NT2/D1 (cell line): ENCODE measurements around the gene TXNDC5.

Experiments used
- DNase-seq: peaks from one replicate; pipeline ENCODE4 v3.0.0-alpha.2; 2011; ENCODE audit warnings: low read depth, low spot score
- H3K27me3 ChIP-seq: 2 replicates; pipeline ENCODE4 v1.6.0; 2011; ENCODE audit warnings: mild to moderate bottlenecking; ENCODE audit not compliant: insufficient read length, insufficient read depth
- H3K36me3 ChIP-seq: 2 replicates; pipeline ENCODE4 v1.6.1; 2011; ENCODE audit warnings: mild to moderate bottlenecking, low read length, mixed read lengths; ENCODE audit not compliant: insufficient read depth, insufficient read length
- H3K4me1 ChIP-seq: 2 replicates; pipeline ENCODE4 v1.5.1; 2011; ENCODE audit not compliant: insufficient read depth, insufficient read length
- H3K4me3 ChIP-seq: 2 replicates; pipeline ENCODE4 v1.5.1; 2011; ENCODE audit warnings: low read depth; ENCODE audit not compliant: insufficient read length
- H3K9ac ChIP-seq: 2 replicates; pipeline ENCODE4 v1.6.0; 2011; ENCODE audit warnings: low read depth; ENCODE audit not compliant: insufficient read length
- H3K9me3 ChIP-seq: 2 replicates; pipeline ENCODE4 v1.5.1; 2011; ENCODE audit warnings: mild to moderate bottlenecking, low read length; ENCODE audit not compliant: insufficient read depth
- SUZ12 ChIP-seq: IDR thresholded peaks from 2 replicates; pipeline ENCODE4 v1.6.1; 2011; ENCODE audit not compliant: insufficient read length, insufficient read depth; ENCODE audit errors: extremely low read depth
- YY1 ChIP-seq: IDR thresholded peaks from 2 replicates; pipeline ENCODE4 v1.6.1; 2011; ENCODE audit not compliant: insufficient read length, insufficient read depth
- ZNF274 ChIP-seq: IDR thresholded peaks from 2 replicates; pipeline ENCODE4 v1.6.1; 2011; ENCODE audit warnings: mild to moderate bottlenecking, low read depth, low read length

TXNDC5 gene

DNA sequence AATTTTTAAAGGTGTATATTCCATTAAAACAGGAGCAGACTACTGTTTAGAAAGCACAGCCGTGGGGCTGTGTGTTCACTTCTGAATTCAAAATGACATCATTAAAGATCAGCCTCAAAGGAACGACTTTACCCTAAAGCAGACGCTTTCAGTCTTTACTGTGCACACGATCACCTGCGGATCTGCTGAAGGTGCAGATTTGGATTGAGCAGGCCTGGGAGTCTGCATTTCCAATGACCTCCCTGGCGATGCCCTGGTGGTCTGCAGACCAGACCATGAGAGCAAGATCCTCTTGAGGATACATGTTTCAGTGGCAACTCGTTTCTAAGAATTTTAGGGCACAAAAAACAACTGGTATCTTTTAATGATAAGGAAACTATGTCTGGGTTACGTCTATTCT, 27.2 kb downstream of the TXNDC5 start:
- Histone ChIP-seq H3K4me3 (no peak overlapping the region), H3K4me1 (no peaks in the 10 kb centered on the region), H3K9ac (no peak overlapping the region), H3K36me3 (peaks cover 88% of the 10 kb centered on the region), H3K9me3 (no peaks in the 10 kb centered on the region), H3K27me3 (no peaks in the 10 kb centered on the region)
- no peak for DNase-seq
- TF ChIP-seq ZNF274 (no peak), SUZ12 (no peak), YY1 (no peak)

DNA sequence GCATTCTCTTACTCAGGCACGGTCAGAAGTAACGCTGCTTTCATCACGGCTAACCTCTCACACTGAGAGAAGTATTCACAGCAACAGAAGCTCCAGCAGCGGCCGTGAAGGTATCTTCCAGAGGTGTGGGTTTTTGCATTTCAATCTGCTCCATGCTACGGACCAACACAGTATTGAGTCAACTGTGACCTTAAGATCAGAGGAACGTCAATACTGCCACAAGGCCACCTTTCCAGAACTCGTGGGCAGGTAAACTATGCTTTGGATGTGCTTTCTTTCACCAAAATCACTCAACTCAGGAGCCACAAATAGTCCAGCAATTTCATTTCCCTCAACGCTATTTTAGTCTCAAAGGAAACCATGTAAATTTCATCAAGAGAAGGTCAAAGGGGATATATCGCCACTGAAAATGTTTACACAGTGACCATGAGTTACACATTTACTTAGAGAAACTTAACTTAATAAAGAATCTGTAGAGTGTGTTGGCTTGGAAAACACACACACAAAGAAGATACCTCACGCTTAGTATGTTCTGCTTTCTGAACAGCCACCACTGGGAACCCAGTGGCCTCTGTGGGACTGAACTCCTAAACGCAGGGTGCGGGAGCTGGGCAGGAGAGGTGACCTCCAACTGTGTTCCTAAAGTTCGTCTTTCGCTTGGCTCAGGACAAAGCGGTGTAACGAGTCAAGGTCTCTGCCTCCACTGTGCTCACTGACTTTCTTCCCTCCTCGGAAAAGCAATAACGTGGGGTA, 27.9 kb downstream of the TXNDC5 start:
- Histone ChIP-seq H3K4me1 (no peaks in the 10 kb centered on the region), H3K9ac (no peak overlapping the region), H3K36me3 (peaks cover 81% of the 10 kb centered on the region), H3K9me3 (no peaks in the 10 kb centered on the region), H3K27me3 (no peaks in the 10 kb centered on the region), H3K4me3 (no peak overlapping the region)
- no peak for TF ChIP-seq ZNF274
- no peak for TF ChIP-seq SUZ12
- no peak for TF ChIP-seq YY1
- DNase-seq, result no peak

DNA sequence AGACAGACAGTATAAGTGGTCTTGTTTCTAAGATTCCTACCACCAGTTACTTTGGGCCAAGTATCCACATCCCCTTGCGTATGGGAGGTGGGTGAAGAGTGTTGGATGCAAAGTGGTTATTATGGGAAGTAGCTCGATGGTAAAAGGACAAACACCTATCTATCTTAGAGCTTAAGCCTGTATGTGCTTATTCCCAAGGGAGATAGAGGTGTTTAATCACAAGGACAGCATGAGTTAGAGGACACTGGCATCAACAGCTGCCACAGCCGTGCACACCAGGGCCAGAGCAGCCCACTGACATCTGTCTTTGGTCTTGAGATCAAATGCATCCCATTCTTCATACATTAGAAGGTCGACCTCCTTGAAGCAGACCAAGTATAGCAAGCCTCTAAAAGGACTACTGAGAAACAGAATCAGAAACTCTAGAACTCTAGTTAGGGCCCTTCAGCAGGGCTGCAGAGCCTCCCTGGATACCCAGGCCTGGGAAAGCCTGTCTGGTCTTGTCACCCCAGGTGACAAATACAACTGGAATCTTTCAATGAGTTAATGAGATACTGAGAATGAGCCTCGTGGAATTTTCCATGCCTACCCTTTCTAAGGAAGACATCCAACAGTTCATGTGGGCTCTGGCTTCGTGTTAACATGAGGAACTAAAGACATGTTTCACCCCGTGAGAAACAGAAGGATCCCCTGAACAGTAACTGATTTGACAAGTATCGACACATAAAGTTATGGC, 28.7 kb downstream of the TXNDC5 start:
- Histone ChIP-seq H3K4me3 (no peak overlapping the region), H3K4me1 (no peaks in the 10 kb centered on the region), H3K27me3 (no peaks in the 10 kb centered on the region), H3K9me3 (no peaks in the 10 kb centered on the region), H3K36me3 (peaks cover 74% of the 10 kb centered on the region), H3K9ac (no peak overlapping the region)
- no peak for TF ChIP-seq SUZ12
- no peak for TF ChIP-seq ZNF274
- no peak for TF ChIP-seq YY1
- no peak for DNase-seq

DNA sequence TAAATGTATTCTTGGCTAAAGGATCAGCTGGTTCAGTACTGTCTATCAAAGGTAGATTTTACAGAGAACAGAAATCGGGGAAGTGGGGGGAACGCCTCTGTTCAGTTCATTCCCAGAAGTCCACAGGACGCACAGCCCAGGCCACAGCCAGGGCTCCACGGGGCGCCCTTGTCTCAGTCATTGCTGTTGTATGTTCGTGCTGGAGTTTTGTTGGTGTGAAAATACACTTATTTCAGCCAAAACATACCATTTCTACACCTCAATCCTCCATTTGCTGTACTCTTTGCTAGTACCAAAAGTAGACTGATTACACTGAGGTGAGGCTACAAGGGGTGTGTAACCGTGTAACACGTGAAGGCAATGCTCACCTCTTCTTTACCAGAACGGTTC, 29.9 kb downstream of the TXNDC5 start:
- DNase-seq, result no peak
- no peaks in the 10 kb centered on the region for H3K9me3 ChIP-seq
- no peaks in the 10 kb centered on the region for H3K27me3 ChIP-seq
- peaks cover 62% of the 10 kb centered on the region for H3K36me3 ChIP-seq
- TF ChIP-seq YY1 (no peak), ZNF274 (no peak), SUZ12 (no peak)
- no peaks in the 10 kb centered on the region for H3K4me1 ChIP-seq
- H3K9ac ChIP-seq, result no peak overlapping the region
- no peak overlapping the region for H3K4me3 ChIP-seq

DNA sequence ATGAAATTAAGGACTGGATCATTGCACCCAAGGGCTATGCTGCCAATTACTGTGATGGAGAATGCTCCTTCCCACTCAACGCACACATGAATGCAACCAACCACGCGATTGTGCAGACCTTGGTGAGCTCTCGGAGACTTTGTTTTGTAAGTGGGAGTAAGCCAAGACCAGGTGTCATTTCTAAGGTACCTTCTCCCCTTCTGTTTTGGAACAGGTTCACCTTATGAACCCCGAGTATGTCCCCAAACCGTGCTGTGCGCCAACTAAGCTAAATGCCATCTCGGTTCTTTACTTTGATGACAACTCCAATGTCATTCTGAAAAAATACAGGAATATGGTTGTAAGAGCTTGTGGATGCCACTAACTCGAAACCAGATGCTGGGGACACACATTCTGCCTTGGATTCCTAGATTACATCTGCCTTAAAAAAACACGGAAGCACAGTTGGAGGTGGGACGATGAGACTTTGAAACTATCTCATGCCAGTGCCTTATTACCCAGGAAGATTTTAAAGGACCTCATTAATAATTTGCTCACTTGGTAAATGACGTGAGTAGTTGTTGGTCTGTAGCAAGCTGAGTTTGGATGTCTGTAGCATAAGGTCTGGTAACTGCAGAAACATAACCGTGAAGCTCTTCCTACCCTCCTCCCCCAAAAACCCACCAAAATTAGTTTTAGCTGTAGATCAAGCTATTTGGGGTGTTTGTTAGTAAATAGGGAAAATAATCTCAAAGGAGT, 30.4 kb downstream of the TXNDC5 start:
- Histone ChIP-seq H3K9ac (no peak overlapping the region), H3K4me1 (no peaks in the 10 kb centered on the region), H3K27me3 (no peaks in the 10 kb centered on the region), H3K4me3 (no peak overlapping the region), H3K36me3 (peaks cover 56% of the 10 kb centered on the region), H3K9me3 (no peaks in the 10 kb centered on the region)
- TF ChIP-seq ZNF274 (no peak), YY1 (no peak)
- no peak for DNase-seq

DNA sequence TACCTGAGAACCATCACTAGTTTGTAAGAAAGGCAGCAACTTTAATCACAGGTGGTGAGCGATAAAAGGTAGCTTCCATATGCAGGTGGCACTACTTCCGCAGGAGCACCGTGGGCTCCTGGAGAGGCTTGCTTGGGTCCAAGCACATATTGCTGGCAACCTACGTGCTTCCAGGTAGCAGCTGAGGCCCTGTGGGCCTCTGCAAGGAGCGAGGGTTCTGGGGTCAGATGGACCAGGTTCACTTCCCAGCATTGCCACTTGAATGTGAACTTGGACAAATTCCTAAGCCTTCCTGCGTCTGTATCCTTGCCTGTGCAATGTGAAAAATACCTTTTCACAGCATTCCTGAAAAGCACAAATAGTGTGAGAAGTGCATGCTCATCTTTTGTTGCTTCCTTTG, 31.0 kb downstream of the TXNDC5 start:
- H3K27me3 ChIP-seq, result no peaks in the 10 kb centered on the region
- TF ChIP-seq SUZ12 (no peak), ZNF274 (no peak), YY1 (no peak)
- H3K4me3 ChIP-seq, result no peak overlapping the region
- H3K4me1 ChIP-seq, result no peaks in the 10 kb centered on the region
- H3K9me3 ChIP-seq, result no peaks in the 10 kb centered on the region
- no peak overlapping the region for H3K9ac ChIP-seq
- DNase-seq, result no peak
- H3K36me3 ChIP-seq, result peaks cover 50% of the 10 kb centered on the region

DNA sequence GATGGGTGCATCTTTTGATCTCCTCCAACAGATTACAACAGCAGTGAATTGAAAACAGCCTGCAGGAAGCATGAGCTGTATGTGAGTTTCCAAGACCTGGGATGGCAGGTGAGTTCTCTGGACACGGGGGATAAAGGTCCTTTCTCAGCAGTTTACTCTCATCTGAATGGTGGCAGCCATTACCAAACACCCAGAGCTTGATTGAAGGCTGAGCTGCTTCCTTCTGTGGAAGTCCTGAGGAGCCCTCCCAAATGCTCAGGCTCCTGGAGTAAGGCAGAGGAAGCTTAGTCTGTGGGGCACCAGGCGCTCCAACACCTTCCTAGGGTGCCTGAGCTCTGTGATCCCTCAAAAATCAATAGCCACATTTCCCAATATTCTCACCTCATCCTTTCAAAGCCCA, 31.5 kb downstream of the TXNDC5 start:
- no peak overlapping the region for H3K4me3 ChIP-seq
- DNase-seq, result no peak
- H3K9me3 ChIP-seq, result no peaks in the 10 kb centered on the region

More for the DNA sequence above, 31.5 kb downstream of the TXNDC5 start:
- no peaks in the 10 kb centered on the region for H3K4me1 ChIP-seq
- no peak overlapping the region for H3K9ac ChIP-seq
- TF ChIP-seq ZNF274 (no peak), SUZ12 (no peak), YY1 (no peak)
- H3K27me3 ChIP-seq, result no peaks in the 10 kb centered on the region
- peaks cover 45% of the 10 kb centered on the region for H3K36me3 ChIP-seq
